Measurements from ENCODE around the gene ATP1A1. TPM values are rescaled to one million over a fixed set of nuclear protein-coding genes. Genes with fewer than 3 reads are reported as not detected.

The ATP1A1 gene
- total RNA-seq, 4 donors from 2014 or later, result 88.5 to 222 (median 156) TPM

DNA sequence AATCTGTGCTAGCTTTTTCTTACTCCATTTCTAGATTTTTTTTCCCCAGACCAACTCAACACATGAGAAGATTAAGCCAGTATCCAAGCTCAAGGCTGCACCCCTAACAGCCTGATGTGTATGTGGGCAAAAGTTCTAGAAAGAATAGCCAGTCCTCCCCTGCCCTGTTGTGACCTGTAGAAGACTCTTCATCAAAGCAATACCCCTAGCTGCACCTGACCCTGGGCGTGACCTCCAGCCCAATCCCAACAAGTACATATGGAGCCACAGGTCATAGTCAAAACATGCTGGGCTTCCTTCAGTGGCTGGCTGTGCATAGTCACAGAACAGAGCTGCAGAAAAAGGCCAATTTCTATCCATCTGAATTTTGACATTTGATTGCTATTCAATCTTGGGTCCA lies 72.5 kb downstream of the ATP1A1 start:
- TF ChIP-seq, protein P1, sequence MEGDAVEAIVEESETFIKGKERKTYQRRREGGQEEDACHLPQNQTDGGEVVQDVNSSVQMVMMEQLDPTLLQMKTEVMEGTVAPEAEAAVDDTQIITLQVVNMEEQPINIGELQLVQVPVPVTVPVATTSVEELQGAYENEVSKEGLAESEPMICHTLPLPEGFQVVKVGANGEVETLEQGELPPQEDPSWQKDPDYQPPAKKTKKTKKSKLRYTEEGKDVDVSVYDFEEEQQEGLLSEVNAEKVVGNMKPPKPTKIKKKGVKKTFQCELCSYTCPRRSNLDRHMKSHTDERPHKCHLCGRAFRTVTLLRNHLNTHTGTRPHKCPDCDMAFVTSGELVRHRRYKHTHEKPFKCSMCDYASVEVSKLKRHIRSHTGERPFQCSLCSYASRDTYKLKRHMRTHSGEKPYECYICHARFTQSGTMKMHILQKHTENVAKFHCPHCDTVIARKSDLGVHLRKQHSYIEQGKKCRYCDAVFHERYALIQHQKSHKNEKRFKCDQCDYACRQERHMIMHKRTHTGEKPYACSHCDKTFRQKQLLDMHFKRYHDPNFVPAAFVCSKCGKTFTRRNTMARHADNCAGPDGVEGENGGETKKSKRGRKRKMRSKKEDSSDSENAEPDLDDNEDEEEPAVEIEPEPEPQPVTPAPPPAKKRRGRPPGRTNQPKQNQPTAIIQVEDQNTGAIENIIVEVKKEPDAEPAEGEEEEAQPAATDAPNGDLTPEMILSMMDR (IDR thresholded peaks at IDR 0.05; ENCODE audit: low read depth), result no peak

DNA sequence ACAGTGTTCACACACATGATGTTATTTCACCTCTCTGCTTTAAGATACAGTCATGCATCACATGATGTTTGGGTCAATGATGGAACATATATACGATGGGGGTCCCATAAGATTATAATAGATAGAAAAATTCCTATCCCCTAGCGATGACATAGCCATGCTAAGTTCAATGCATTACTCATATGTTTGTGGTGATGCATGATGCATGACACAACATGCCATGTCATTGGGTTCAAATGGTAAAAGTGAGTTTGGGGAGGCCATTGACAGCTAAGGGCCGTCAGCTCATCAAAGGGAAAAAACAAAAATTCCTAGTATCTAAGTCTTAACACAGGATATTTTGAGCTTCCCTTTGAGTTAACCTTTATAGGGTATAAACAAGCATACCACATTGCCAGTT lies 73.6 kb downstream of the ATP1A1 start:
- TF ChIP-seq, protein P1 (IDR thresholded peaks at IDR 0.05; ENCODE audit: low read depth), result no peak

DNA sequence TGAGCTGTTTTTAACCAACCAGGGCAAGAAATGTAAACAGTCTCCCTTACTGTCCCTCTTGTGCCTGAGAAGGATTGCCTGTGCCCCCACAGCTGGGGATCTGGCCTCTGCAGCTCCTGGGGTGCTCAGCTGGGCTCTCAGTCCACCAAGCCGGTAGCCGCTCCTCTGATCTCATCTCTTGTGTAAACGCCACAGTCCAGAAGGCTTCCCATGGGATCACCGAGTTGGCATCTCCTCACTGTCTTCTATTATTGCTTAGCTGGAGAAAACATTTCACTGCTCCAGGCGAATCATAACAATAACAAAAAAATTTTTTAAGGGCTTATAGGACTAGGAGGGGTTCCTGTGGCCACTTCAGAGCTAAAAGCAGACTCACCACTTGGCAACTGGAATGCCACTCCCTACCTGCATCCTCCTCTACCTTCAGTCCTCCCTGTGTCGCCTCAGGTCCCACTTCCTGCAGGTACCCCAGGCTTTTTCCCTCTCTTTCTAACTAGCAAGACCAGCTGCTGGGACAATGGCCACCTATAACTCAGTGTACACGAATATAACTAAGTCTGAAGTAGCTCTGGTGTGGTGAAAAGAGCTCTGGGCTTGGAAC lies 75.8 kb downstream of the ATP1A1 start:
- TF ChIP-seq, protein P1 (IDR thresholded peaks at IDR 0.05; ENCODE audit: low read depth), result no peak

DNA sequence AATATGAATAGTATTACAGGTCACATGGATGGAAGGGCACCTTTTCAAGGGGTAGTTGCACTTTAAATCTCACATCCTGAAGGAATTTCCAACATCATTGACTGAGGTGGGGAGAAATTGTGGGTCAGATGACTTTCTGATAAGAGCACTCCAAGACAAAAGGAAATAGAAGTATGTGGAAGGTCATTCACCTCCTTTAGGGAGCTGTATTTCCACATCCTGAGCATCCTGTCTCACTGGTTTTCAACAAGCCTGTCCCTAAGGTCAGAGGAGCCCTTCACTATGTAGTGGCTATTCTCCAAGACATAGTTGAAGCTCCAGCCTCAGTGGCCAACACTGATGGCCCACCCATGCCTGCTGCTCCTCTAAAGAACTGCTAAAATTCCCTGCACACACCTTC lies 76.5 kb downstream of the ATP1A1 start:
- TF ChIP-seq, protein P1 (IDR thresholded peaks at IDR 0.05; ENCODE audit: low read depth), result no peak

DNA sequence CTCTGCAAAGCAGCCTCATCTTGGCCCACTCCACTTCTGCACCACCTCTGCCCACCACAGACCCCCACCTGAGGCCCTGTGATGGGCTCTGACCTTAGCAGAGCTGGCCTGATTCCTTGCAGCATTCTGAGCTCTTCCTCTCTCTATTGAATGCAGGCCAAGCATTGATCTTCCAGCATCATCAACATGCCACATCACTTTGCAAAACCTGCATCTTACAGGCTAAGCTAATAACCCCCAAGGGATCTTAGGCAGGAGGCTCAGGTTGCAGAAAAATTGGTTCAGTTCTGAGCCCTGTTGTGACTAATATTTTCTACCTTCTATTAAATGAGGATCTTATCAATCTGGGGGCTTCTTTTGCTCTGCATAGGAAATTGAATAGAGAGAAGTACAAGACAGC lies 78.7 kb downstream of the ATP1A1 start:
- TF ChIP-seq, protein P1 (IDR thresholded peaks at IDR 0.05; ENCODE audit: low read depth), result no peak

DNA sequence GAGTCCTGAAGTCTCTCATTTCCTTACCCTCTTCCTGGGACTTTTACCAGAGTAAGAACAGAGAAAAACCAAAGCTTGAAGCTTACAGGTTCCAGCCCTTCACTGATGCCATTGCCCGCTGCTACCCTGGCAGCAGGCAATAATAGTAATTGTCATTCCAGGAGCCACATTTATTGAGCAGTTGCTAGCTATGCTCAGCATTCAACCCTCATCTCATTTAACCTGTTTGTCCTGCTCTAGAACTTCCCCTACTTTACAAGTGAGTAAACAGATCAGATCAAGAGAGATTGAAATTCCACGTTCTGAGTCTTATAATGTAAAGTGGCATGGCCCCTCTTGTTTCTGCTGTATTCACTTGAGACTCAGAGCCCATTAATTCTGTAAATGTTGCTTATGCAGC lies 80.4 kb downstream of the ATP1A1 start:
- TF ChIP-seq, protein P1 (IDR thresholded peaks at IDR 0.05; ENCODE audit: low read depth), result no peak

DNA sequence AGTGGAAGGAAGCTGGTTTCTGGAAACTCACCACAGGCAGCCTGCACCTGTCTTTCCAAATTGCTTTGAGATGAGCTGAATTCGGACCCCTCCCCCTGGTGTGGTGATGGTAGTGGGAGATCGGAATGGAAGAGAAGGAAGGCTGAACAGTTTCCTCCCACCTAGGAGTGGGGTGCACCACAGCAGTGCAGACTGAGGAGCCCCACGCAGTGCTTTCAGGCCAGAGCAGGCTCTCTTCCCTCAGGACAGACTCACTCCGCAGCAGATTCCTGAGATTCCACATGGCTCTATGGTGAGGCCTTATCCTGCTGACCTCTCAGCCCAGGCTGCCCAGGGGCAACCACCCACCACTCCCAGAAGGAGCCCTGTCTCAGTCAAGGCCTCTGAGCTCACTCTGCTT lies 80.9 kb downstream of the ATP1A1 start:
- TF ChIP-seq, protein P1 (IDR thresholded peaks at IDR 0.05; ENCODE audit: low read depth), result no peak

Small RNA genes lying within 50 kb of the gene (small RNA-seq; reads per million reads assigned to genes)
- gene RF00019 (0.49 reads per million), gene RNU6-817P (not detected)

Other genes starting within 250 kb of the ATP1A1 start
- gene CD58, start 197.8 kb downstream of the ATP1A1 start, total RNA-seq, result 10 to 100 TPM; 33.9 to 53.8 (median 43.0) TPM

All from subcutaneous adipose tissue (tissue), 4 donors.